Cardiac fibroblast (primary cell): ENCODE measurements around the gene CHAD.

Source experiments
- DNase-seq, 2 donors: peaks; one replicate each; pipeline versions ENCODE4 v3.0.0 to v3.0.0-alpha.2; 2010; ENCODE audit warnings: low read depth in 2 of 2
- H3K4me3 ChIP-seq, 2 donors: replicated peaks in 1 of 2; 1 replicate in 1 of 2; 2 replicates in 1 of 2; pipeline ENCODE4 v1.5.1; 2011; ENCODE audit warnings: low read depth in 2 of 2, low read length in 2 of 2, mild to moderate bottlenecking in 2 of 2, moderate library complexity in 1 of 2
- TF ChIP-seq, protein P1 (sequence below): IDR thresholded peaks from one replicate; pipeline ENCODE4 v1.5.1; 2011; ENCODE audit warnings: low read depth, mild to moderate bottlenecking, low read length, inconsistent platforms

CHAD gene

DNA sequence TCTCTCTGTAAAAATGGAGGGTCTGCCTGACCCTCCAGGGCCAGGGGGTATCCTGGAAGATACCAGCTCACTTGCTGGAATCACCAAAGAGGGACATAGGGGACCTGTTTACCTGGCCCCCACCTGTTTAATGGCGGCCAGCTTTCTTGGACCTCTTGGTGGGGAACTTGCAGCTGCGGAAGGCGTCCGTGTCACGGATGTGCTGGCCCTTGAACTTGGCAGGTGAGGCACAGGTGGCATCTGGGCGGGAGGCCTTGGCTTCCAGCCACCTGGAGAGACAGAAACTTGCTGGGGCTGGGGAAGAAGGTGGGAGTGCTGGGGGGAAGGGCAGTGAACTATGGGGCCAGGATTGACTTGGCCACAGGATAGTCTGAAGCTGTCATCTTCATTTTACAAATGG lies 3.5 kb downstream of the CHAD start:
- no peak overlapping the region for H3K4me3 ChIP-seq
- TF ChIP-seq, protein P1, sequence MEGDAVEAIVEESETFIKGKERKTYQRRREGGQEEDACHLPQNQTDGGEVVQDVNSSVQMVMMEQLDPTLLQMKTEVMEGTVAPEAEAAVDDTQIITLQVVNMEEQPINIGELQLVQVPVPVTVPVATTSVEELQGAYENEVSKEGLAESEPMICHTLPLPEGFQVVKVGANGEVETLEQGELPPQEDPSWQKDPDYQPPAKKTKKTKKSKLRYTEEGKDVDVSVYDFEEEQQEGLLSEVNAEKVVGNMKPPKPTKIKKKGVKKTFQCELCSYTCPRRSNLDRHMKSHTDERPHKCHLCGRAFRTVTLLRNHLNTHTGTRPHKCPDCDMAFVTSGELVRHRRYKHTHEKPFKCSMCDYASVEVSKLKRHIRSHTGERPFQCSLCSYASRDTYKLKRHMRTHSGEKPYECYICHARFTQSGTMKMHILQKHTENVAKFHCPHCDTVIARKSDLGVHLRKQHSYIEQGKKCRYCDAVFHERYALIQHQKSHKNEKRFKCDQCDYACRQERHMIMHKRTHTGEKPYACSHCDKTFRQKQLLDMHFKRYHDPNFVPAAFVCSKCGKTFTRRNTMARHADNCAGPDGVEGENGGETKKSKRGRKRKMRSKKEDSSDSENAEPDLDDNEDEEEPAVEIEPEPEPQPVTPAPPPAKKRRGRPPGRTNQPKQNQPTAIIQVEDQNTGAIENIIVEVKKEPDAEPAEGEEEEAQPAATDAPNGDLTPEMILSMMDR: no peak
- DNase-seq: no peak

DNA sequence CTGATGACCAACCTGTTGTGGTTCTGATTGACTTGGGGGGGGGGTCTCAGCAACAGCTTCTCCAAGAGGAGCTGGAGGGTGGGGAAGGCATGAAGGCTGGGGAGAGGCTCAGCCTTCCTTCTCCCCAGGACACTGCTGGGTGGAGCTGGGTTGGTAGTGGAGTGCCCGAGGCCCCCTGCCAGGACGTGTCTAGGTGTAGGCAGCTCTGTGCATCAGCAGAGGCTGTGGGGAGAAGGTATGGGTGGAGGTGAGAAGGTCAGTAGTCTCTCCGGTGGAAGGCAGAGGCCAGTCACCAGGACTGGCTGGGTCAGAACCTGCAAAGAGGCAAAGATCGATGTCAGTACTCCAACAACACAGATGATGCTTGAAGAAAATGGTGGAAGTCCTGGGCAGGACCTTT lies 3.9 kb downstream of the CHAD start:
- DNase-seq: no peak
- no peak overlapping the region for H3K4me3 ChIP-seq
- TF ChIP-seq, protein P1: no peak

DNA sequence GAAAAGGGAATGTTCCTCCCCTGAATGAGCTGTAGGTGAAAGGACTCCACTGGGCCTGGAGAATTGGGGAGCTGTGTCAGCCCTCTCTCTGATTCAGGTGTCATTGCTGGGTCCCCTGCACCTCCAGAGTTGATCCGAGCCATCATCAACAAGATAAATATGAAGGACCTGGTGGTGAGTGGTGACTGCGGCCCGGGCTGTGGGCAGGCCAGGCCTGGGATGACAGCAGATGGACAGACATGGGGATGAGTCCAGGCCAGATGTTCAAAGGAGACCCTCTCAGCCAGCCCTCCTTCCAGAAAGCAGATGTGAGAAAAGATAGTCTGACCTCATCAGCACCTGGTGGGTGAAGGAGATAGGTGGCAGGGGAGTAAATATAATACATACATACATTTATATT lies 4.6 kb downstream of the CHAD start:
- TF ChIP-seq, protein P1: no peak
- DNase-seq: no peak
- no peak overlapping the region for H3K4me3 ChIP-seq

DNA sequence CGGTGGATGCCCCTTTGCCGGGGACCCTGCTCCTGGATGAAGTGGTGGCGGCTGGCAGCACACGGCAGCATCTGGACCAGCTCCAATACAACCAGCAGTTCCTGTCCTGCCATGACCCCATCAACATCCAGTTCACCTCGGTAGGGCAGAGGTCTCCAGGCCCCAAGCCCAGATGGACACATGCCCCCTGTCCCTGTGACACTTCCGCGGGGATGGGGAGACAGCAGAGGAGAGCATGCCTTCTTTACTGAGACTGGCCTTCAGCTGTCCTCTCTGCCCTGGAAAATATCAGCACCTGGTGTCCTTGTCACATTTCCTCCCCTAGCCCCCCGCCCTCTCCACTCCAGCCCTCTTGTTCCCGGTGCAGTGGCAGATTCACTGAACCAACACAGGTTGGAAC lies 6.2 kb downstream of the CHAD start:
- no peak overlapping the region for H3K4me3 ChIP-seq
- DNase-seq: no peak
- TF ChIP-seq, protein P1: no peak

DNA sequence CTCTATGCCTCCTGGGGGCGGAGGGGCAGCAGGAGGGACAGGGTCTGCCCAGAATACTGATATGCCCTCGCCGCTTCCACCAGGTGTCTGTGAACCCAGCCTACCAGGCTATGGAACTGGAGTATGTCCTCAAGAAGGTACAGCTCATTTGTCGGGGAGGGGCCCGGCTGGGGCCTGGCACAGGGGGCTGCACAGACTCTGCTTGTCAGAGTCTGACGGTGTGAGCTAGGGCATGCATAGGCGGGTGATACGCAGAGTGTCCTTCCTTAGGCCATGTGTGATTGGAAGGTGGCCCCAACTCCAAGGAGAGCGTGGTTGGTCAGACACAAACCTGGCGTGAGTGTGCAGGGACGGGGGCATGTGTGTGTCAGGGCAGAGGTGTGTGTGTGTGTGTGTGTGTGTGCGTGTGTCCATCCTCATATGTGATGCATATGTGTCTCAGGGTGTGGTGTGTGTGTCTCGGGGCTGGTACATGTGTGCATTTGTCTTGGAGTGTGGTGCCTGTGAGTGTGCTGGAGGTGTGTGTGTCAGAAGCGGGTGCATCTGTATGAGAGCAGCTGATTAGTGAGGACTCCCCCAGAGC lies 7.0 kb downstream of the CHAD start:
- DNase-seq: no peak
- TF ChIP-seq, protein P1: no peak
- no peak overlapping the region for H3K4me3 ChIP-seq

DNA sequence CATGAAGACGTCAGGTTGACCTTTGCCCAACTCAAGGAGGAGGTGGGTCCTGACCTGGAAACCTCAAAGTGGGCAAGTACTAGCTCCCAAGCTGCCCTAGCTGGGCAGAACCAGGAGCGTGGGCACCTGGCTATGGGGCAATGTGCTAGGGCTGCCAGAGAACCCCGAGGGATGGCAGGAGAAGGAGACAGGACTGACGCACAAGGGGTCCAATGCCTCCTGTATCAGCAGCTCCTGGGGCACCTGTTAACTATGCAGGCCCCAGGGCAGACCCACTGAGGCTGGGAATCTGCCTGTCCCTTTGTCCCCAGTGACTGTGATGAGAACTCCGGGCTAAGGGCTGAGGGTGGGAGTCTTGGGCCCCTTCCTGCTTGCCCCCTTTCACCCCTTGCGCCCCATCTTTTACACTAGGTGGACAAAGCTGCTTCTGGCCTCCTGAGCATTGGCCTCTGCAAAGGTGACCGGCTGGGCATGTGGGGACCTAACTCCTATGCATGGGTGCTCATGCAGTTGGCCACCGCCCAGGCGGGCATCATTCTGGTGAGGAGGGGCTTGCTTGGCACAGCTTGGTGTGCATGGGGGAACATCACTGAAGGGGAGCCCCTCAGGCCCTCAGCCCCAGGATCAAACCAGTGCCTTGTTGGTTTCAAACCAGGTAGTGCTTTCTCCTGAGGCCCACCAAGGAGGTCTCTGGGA lies 7.7 kb downstream of the CHAD start:
- no peak for DNase-seq
- no peak overlapping the region for H3K4me3 ChIP-seq
- TF ChIP-seq, protein P1: no peak
